H1 (cell line): ENCODE results near the gene GULP1. TPM values are rescaled to one million over a fixed set of nuclear protein-coding genes. Genes with fewer than 3 reads are reported as not detected.

ENCODE experiments used
- CTCF ChIA-PET: fragments of 300-600 bp; sonication (Branson Sonifier 250); formaldehyde crosslinking; loops from one replicate; lab custom pipeline; 2021; ENCODE audit not compliant: partially characterized antibody; lab: Charles Lee
- POLR2A ChIA-PET: fragments of 300-600 bp; sonication (Branson Sonifier 250); formaldehyde crosslinking; loops from one replicate; lab custom pipeline; 2021; ENCODE audit warnings: inconsistent platforms; ENCODE audit not compliant: partially characterized antibody; lab: Charles Lee
- DNase-seq, 2 experiments: peaks; one replicate each; pipeline versions ENCODE4 v3.0.0 to v3.0.0-alpha.2; 2010 to 2022; ENCODE audit warnings: low spot score in 2 of 2, low read depth in 1 of 2, mixed read lengths in 1 of 2
- FAIRE-seq: peaks from 2 replicates; lab custom pipeline; 2011; peaks lifted over from hg19 to GRCh38; lab: Jason Lieb, UNC
- H2AFZ ChIP-seq: 2 replicates; pipeline ENCODE4 v1.8.1; 2012; ENCODE audit warnings: low read length, inconsistent platforms
- H2AK5ac ChIP-seq: 2 replicates; pipeline ENCODE4 v1.6.1; 2013; ENCODE audit warnings: low read depth, low read length
- H2BK120ac ChIP-seq: replicated peaks from 2 replicates; pipeline ENCODE3; 2013; ENCODE audit warnings: low read depth, low read length, inconsistent platforms
- H2BK12ac ChIP-seq: 2 replicates; pipeline ENCODE4 v1.6.1; 2013; ENCODE audit warnings: low read depth, low read length
- H2BK15ac ChIP-seq: 2 replicates; pipeline ENCODE4 v1.6.1; 2013; ENCODE audit warnings: low read length
- H2BK20ac ChIP-seq: 2 replicates; pipeline ENCODE4 v1.6.1; 2013; ENCODE audit warnings: low read length
- H2BK5ac ChIP-seq: 2 replicates; pipeline ENCODE4 v1.6.1; 2013; ENCODE audit warnings: low read depth, low read length
- H3K14ac ChIP-seq: 2 replicates; pipeline ENCODE4 v1.6.1; 2013; ENCODE audit warnings: inconsistent platforms; ENCODE audit not compliant: insufficient read length
- H3K18ac ChIP-seq: 2 replicates; pipeline ENCODE4 v1.6.1; 2013; ENCODE audit warnings: low read length; ENCODE audit errors: extremely low read depth
- H3K23ac ChIP-seq: 2 replicates; pipeline ENCODE4 v1.6.1; 2013; ENCODE audit warnings: inconsistent platforms; ENCODE audit not compliant: insufficient read length
- H3K23me2 ChIP-seq: 2 replicates; pipeline ENCODE4 v1.6.1; 2013; ENCODE audit warnings: low read depth, low read length
- H3K27ac ChIP-seq: 2 replicates; pipeline ENCODE4 v1.6.1; 2011; ENCODE audit warnings: low read depth, low read length, inconsistent platforms
- H3K27me3 ChIP-seq, 4 experiments: replicated peaks in 1 of 4; 1 replicate in 1 of 4; 2 replicates in 3 of 4; pipeline versions ENCODE4 v1.6.1 to v1.8.1; 2011 to 2013; ENCODE audit warnings: low read length in 3 of 4, mild to moderate bottlenecking in 3 of 4, inconsistent platforms in 2 of 4, mixed read lengths in 2 of 4, moderate library complexity in 1 of 4; ENCODE audit not compliant: control insufficient read depth in 3 of 4, insufficient read depth in 3 of 4; ENCODE audit errors: extremely low read depth in 1 of 4
- H3K36me3 ChIP-seq, 4 experiments: 2 replicates each; pipeline versions ENCODE4 v1.6.1 to v1.8.1; 2011 to 2013; ENCODE audit warnings: mild to moderate bottlenecking in 4 of 4, low read length in 3 of 4, moderate library complexity in 2 of 4, control low read depth in 1 of 4, inconsistent platforms in 1 of 4; ENCODE audit not compliant: insufficient read depth in 4 of 4, control insufficient read depth in 2 of 4
- H3K4ac ChIP-seq: replicated peaks from 2 replicates; pipeline ENCODE3; 2013; ENCODE audit warnings: low read length, low read depth, mixed read lengths, inconsistent platforms; ENCODE audit not compliant: insufficient read length
- H3K4me1 ChIP-seq, 4 experiments: replicated peaks in 1 of 4; 1 replicate in 1 of 4; 2 replicates in 3 of 4; pipeline versions ENCODE4 v1.6.1 to v1.8.1; 2011 to 2013; ENCODE audit warnings: low read length in 3 of 4, inconsistent platforms in 2 of 4, mixed read lengths in 1 of 4; ENCODE audit not compliant: insufficient read depth in 4 of 4, control insufficient read depth in 3 of 4
- H3K4me2 ChIP-seq, 2 experiments: 2 replicates each; pipeline versions ENCODE4 v1.6.1 to v1.8.1; 2011 to 2013; ENCODE audit warnings: low read depth in 2 of 2, low read length in 2 of 2, control low read depth in 1 of 2, inconsistent platforms in 1 of 2, mild to moderate bottlenecking in 1 of 2; ENCODE audit not compliant: insufficient read depth in 1 of 2
- H3K4me3 ChIP-seq, 4 experiments: fragments of 200-600, 300-600 bp in 1 of 4; sonication (generic), shearing (Covaris generic), sonication (Bioruptor Twin) in 1 of 4; 2 replicates each; pipeline versions ENCODE4 v1.5.1 to v1.8.1; 2011 to 2016; ENCODE audit warnings: low read length in 4 of 4, low read depth in 3 of 4, control low read depth in 2 of 4, inconsistent platforms in 2 of 4, mild to moderate bottlenecking in 2 of 4, mixed read lengths in 1 of 4, moderate library complexity in 1 of 4; ENCODE audit not compliant: insufficient read depth in 2 of 4; ENCODE audit errors: extremely low read depth in 1 of 4
- H3K56ac ChIP-seq: replicated peaks from 2 replicates; pipeline ENCODE3; 2013; ENCODE audit warnings: low read depth, mild to moderate bottlenecking, mixed read lengths, low read length, inconsistent platforms; ENCODE audit not compliant: insufficient read length
- H3K79me1 ChIP-seq: 2 replicates; pipeline ENCODE4 v1.6.1; 2013; ENCODE audit warnings: low read depth, low read length, control low read depth
- H3K79me2 ChIP-seq, 2 experiments: 2 replicates each; pipeline versions ENCODE4 v1.6.1 to v1.8.1; 2012 to 2013; ENCODE audit warnings: low read length in 2 of 2, mild to moderate bottlenecking in 2 of 2, inconsistent platforms in 1 of 2; ENCODE audit not compliant: insufficient read depth in 2 of 2, control insufficient read depth in 1 of 2
- H3K9ac ChIP-seq, 4 experiments: replicated peaks in 1 of 4; 1 replicate in 1 of 4; 2 replicates in 3 of 4; pipeline versions ENCODE4 v1.6.1 to v1.8.1; 2011 to 2013; ENCODE audit warnings: low read depth in 3 of 4, low read length in 3 of 4, control low read depth in 2 of 4, mild to moderate bottlenecking in 2 of 4, moderate library complexity in 2 of 4, inconsistent platforms in 1 of 4; ENCODE audit errors: extremely low read depth in 1 of 4
- H3K9me3 ChIP-seq, 2 experiments: 2 replicates each; pipeline versions ENCODE4 v1.6.1 to v1.8.1; 2012 to 2013; ENCODE audit warnings: mild to moderate bottlenecking in 2 of 2, moderate library complexity in 2 of 2, control low read depth in 1 of 2, inconsistent platforms in 1 of 2, low read depth in 1 of 2, low read length in 1 of 2, mixed read lengths in 1 of 2; ENCODE audit not compliant: insufficient read depth in 2 of 2
- H4K20me1 ChIP-seq, 2 experiments: replicated peaks in 1 of 2; 2 replicates each; pipeline versions ENCODE3 to v1.8.1; 2011 to 2013; ENCODE audit warnings: inconsistent platforms in 2 of 2, low read length in 2 of 2, mild to moderate bottlenecking in 1 of 2; ENCODE audit not compliant: insufficient read depth in 2 of 2, control insufficient read depth in 1 of 2
- H4K5ac ChIP-seq: 2 replicates; pipeline ENCODE4 v1.6.1; 2013; ENCODE audit warnings: low read length, low read depth, mixed read lengths, inconsistent platforms; ENCODE audit not compliant: insufficient read length
- H4K8ac ChIP-seq: 2 replicates; pipeline ENCODE4 v1.8.0; 2013; ENCODE audit warnings: mild to moderate bottlenecking, moderate library complexity, low read length, inconsistent platforms; ENCODE audit not compliant: insufficient read depth; ENCODE audit errors: extremely low read depth
- H4K91ac ChIP-seq: replicated peaks from 2 replicates; pipeline ENCODE3; 2013; ENCODE audit warnings: low read length, mixed read lengths, inconsistent platforms; ENCODE audit not compliant: insufficient read length
- RNF2 ChIP-seq: fragments of 200-900, 300-1000 bp; sonication (generic); IDR thresholded peaks from 2 replicates; pipeline ENCODE4 v1.7.1; 2016; ENCODE audit warnings: borderline replicate concordance, low read depth, mild to moderate bottlenecking, antibody characterized with exemption, low read length; ENCODE audit not compliant: poor library complexity, severe bottlenecking; ENCODE audit errors: missing control alignments
- WGBS, 2 experiments: shearing (Covaris generic) in 1 of 2; methylation state at CpG; one replicate each; pipeline versions ENCODE4 v1.1.6 to v1.1.7; 2013 to 2015; ENCODE audit warnings: low lambda C conversion rate in 2 of 2, mixed read lengths in 2 of 2, inconsistent platforms in 1 of 2, low coverage in 1 of 2, missing lambda C conversion rate in 1 of 2; ENCODE audit not compliant: insufficient replicate concordance in 2 of 2, insufficient coverage in 1 of 2, insufficient read length in 1 of 2; ENCODE audit errors: extremely low coverage in 1 of 2, missing lambda C conversion rate in 1 of 2; 5-methylcytosine and 5-hydroxymethylcytosine counted together
- polyA plus RNA-seq, 7 experiments: library from polyadenylated mRNA; depleted of rRNA in 3 of 7; stranded (reverse) in 5 of 7; unstranded in 2 of 7; fragments of >200 nt in 5 of 7; fragments of 200-250 nt in 2 of 7; gene quantifications; 1 replicate in 5 of 7; 2 replicates in 1 of 7; 4 replicates in 1 of 7; pipeline versions ENCODE4 v1.2.1 to v1.2.3, GENCODE V29; 2011 to 2013; ENCODE audit warnings: missing spikeins in 2 of 7, mixed read lengths in 2 of 7
- total RNA-seq: library from RNA; stranded (reverse); fragmentation: NEBNext Ultra II Directional; extraction: Animal tissue kit (Norgen Biotek cat#: 25700); gene quantifications from 2 replicates; pipeline ENCODE4 v1.2.1, GENCODE V29; 2021

GULP1 gene
- total and polyA plus RNA-seq, 2 of the 8 experiments (the other 6 are each of a cell fraction or from before 2014, with no cell fraction given): 69.7 to 139 TPM

GRCh38 chr2:188404341-188405004, 112.8 kb downstream of the GULP1 start:
- no peak overlapping the region for H3K18ac ChIP-seq
- H3K27me3 ChIP-seq: no peaks in the 10 kb centered on the region
- no peak overlapping the region for H2BK120ac ChIP-seq
- no peak overlapping the region for H3K4me2 ChIP-seq
- H2BK5ac ChIP-seq: no peak overlapping the region
- no peak overlapping the region; the same call in 1 of the 2 replicates for H4K8ac ChIP-seq
- H4K91ac ChIP-seq: no peak overlapping the region
- peaks cover 0 to under 1% (median 0%) of the 10 kb centered on the region in 4 experiments; a peak in 1 of 7 replicates for H3K4me1 ChIP-seq
- ChIA-PET POLR2A (no interaction called here), CTCF (interaction anchor here (2.9 kb wide), 1 partner anchor 9 kb away, joined by 13 read pairs; no protein-coding TSS in a partner anchor)
- H3K9me3 ChIP-seq: peaks cover 14% of the 10 kb centered on the region in 2 experiments
- no peak overlapping the region for H3K56ac ChIP-seq
- H3K23me2 ChIP-seq: peaks cover 2% of the 10 kb centered on the region; the same call in 1 of the 2 replicates
- H4K5ac ChIP-seq: no peak overlapping the region
- FAIRE-seq: no peak
- H2BK15ac ChIP-seq: no peak overlapping the region
- no peak overlapping the region for H3K27ac ChIP-seq
- H3K4me3 ChIP-seq: no peak overlapping the region
- H2AK5ac ChIP-seq: no peak overlapping the region
- no peak for DNase-seq
- H2BK12ac ChIP-seq: no peak overlapping the region
- no peak overlapping the region for H2BK20ac ChIP-seq
- H3K79me2 ChIP-seq: peaks cover 0 to 56% of the 10 kb centered on the region in 2 experiments; a peak in 2 of 4 replicates
- no peak overlapping the region for H3K14ac ChIP-seq
- peaks cover 0 to 2% of the 10 kb centered on the region in 2 experiments for H4K20me1 ChIP-seq
- 0 out of 2 replicates have a peak, but pooled peaks cover 4% of the 10 kb centered on the region for H3K79me1 ChIP-seq
- peaks cover 0 to 3% (median 1%) of the 10 kb centered on the region in 4 experiments; a peak in 2 of 8 replicates for H3K36me3 ChIP-seq
- H3K23ac ChIP-seq: no peak overlapping the region
- 96% methylated on average over 5 of the region's 5 CpGs; no CpG with 5 or more reads in 1 of the 2 experiments for whole genome bisulfite sequencing, 2 experiments
- H2AFZ ChIP-seq: no peak overlapping the region
- H3K9ac ChIP-seq: no peak overlapping the region
- no peak overlapping the region for H3K4ac ChIP-seq
- TF ChIP-seq RNF2: no peak
